Stimulated activated CD4-positive, alpha-beta T cell treated with anti-CD3 and anti-CD28 coated beads, Interleukin-1b, Interleukin-23, amount 100 ng/mL, for 48 hours (primary cell): ENCODE data around the gene SNRK.

Source experiments
- DNase-seq: peaks from one replicate; pipeline ENCODE4 v3.0.0-alpha.2; 2020

The SNRK gene

DNA sequence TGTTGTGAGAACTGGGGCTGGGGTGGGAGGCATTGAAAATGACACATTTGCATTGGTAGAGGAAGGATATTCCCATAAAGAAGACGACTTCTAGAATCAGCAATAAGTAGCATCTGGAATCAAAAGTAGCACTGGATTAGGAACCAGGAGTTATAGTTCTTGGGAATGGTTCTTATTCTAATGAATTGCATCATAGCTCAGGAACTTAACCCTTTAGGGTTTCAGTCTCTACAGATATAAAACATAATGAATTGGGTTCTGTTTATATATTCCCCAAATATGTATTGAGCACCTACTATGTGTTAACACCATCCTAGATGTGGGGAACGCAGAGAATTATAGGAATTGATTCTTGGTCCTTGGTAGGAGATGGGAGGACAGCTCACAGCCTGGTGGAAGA, 16.3 kb upstream of the SNRK start:
- DNase-seq: no peak

GRCh38 chr3:43273416-43273815, 12.9 kb upstream of the SNRK start:
- DNase-seq: no peak

DNA sequence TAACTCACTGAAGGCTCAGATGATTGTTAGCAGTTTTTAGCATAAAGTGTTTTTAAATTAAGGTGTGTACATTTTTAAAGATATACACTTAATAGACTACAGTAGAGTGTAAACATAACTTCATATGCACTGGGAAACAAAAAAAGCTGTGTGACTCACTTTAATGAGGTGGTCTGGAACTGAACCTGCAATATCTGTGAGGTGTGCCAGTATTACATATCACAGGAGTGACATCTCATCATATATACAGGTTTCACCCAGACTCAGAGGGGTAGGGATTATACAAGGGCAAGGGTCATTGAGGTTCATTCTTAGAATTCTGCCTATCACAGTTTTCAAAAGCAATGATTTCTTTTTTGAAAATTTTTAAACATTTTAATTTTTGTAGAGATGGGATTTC, 7.3 kb upstream of the SNRK start:
- no peak for DNase-seq

GRCh38 chr3:43279532-43279931, 6.8 kb upstream of the SNRK start:
- no peak for DNase-seq

DNA sequence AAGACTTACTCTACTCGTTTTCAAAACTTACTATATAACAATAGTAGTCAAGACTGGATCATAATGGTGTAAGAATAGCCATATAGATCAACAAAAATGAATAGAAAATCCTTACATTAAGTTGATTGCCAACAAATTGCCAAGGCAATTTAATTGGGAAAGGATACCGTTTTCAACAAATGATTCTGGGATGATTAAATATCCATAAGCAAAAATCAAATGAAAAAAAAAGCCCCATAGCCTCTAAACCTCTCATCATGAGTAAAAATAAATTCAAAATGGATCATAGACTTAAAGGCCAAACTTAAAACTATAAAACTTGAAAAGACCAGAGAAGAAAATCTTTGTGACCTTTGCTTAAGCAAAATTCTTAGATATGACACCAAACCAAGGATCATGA, 5.3 kb upstream of the SNRK start:
- no peak for DNase-seq

GRCh38 chr3:43284171-43284570, 2.2 kb upstream of the SNRK start:
- no peak for DNase-seq

- no peak for DNase-seq
Measured at GRCh38 chr3:43285644-43286043, 696 bp upstream of the SNRK start.

DNA sequence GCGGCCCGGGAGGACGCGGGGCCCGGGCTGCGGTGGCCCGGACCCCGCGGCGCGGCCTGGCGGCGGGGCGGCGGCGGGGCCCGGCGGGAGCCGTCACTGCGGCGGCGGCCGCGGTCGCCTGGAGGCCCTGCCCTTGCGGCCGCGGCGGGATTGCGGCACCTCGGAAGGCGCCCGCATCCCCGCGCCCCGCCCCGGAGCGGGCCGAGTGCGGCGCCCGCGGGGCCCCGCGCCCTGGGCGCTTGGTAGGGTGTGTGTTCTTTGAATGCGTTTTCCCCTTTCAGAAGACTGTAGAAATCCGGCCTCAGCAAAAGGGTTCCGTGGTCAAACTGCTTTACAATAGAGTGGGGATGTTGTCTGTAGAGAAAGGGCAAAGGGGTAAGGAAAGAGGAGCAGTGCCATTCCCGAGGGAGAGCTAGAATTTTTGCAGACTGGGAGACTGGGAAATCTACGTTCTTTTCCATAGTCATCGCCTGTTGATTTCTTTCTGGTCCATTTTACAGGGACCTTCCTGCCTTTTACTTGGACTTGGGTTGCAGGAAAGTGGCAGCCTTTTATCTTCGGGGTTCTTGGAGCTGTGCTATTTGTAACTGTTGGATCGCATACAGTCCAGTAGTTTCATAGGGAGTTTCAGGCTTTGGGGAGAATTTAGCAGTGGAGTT, 630 bp downstream of the SNRK start:
- DNase-seq: no peak

DNA sequence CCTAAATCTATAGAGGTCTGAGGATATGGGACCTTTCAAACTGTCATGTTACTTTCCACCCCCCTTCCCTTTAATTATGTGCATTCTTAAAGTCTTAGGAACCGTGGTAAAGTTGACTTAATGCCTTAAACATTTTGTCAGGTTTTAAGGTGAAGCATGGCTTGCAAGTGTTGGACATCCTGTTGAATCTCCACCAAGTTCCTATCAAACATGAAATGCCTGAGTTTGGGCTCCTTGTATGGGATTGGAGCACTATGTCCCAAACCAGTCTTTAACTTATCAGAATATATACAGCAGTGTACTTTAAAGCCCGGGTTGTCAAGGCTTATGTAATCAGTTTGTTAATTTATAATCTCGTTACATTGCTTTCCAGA, 1.1 kb downstream of the SNRK start:
- no peak for DNase-seq

GRCh38 chr3:43288366-43288765, 2.0 kb downstream of the SNRK start:
- no peak for DNase-seq

GRCh38 chr3:43288850-43289249, 2.5 kb downstream of the SNRK start:
- no peak for DNase-seq

DNA sequence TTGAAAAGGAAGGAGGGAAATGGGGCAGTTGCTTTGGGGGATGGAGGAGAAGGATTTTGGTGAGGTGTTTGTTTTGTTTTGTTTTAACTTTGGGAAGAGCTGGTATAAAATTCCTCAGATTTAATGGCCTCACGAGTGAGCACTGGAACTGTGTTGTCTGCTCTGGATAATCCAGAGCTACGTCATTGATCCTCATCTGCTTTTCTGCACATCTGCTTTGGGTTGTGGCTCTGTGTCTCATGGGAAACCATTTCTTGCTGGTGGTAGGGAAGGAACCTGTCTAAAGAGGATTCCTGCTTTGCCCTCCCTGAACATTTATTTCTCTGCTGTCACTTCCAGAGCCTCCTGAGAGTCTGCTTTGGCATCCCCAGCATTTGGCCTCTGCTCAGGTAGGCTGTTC, 3.1 kb downstream of the SNRK start:
- no peak for DNase-seq

DNA sequence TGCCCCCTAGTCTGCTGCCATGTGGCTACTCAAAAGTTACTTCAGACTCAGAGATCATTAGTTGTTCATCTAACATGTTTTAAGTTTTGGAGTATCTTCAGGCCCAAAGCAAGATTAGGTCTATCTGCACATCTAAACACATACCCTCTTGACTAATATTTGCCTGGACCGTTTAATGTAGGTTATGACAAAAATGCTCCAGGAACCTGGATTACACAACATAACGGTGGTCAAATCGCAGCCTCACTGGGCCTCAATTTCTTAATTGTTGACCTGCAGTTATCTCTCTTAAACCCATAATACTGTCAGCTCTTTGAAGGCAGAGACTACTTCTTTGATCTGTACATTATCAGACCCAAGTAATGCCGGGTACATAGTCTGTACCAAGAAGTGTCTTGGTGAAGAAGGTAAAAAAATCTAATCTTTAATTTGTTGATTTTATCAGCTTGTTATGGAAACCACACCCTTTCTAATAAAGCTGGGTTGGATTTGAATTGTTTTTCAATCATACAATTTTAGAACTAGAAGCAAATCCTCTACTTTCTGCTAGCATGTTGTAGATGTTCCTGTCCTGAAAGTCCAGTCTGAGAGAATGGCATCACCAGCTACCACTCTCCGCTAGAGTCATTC, 3.6 kb downstream of the SNRK start:
- DNase-seq: no peak

- DNase-seq: no peak
Measured at GRCh38 chr3:43290956-43291355, 4.6 kb downstream of the SNRK start.

DNA sequence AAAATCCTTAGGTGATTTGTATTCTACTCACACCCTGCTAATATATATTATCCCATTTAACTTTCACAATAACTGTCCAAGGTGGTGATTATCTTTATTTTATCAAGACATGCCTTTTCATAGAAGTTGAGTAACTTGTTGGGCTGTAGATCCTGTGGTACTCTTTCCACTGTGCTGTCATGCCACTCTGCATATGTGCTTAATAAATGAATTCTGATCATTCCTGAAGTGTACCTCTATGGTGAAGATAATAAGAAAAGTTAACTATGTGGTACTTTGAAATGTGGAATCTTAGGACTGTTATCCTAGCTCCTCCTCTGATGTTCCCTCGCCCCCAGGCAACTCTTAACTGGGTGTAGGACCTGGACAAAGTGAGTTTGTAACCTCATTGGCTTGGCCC, 5.2 kb downstream of the SNRK start:
- DNase-seq: no peak

DNA sequence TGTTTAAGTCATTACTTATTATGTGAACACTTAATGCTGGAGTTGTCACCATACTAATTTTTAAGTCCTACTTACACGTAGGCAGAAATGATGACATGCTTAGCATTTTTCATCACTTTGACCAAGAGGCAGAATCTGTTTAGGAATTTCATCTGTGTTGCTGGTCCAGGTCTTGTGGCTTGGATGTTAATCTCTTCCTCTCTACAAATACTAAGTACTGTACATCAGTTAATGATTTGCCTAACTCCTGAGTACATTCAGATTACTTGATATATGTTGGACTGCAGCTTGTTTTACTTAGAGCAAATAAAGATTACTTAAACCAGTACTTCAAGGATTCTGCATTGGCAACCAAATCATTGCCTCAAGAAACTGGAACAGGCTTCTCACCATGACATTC, 8.6 kb downstream of the SNRK start:
- no peak for DNase-seq

DNA sequence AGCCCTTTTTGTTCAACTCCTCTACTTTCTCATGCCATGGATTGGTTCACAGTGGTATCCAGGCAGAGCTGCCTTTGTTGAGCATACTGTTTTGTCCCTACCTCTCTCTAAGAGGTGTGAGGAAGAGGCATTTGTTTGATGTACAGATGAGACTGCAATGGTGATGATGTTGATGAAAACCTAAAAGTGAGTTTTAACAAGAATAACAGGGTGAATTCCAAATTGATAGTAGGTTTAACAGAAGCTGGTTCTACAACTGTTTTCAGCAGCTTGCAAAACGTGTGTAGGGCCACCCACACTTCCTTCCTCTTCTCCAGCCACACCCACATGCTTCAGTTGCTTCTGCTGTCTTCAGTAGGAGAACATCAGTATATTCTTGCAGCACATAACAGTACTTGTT, 10.2 kb downstream of the SNRK start:
- peak; percentile 28 for DNase-seq

- no peak for DNase-seq
Measured at GRCh38 chr3:43298292-43298691, 12.0 kb downstream of the SNRK start.

GRCh38 chr3:43298761-43299160, 12.4 kb downstream of the SNRK start:
- no peak for DNase-seq

GRCh38 chr3:43302116-43302880, 16.0 kb downstream of the SNRK start:
- DNase-seq: no peak

DNA sequence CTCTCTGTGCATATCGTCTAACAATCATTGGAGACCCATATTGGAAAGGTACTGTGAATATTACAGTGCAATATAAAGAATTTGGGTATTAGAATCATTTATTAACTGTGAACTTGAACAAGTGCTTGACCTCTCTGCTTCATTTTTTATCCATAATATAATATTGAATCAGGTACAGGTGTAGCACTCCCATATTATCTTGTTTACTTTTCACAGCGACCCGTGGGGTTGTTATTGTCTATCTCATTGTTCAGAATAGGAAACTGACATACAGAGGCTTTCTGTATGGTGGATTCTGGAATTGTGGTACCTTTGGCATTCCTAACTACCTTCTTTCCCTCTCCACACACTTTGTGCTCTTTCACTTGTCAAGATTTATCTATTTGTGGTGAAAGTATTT, 17.8 kb downstream of the SNRK start:
- no peak for DNase-seq

DNA sequence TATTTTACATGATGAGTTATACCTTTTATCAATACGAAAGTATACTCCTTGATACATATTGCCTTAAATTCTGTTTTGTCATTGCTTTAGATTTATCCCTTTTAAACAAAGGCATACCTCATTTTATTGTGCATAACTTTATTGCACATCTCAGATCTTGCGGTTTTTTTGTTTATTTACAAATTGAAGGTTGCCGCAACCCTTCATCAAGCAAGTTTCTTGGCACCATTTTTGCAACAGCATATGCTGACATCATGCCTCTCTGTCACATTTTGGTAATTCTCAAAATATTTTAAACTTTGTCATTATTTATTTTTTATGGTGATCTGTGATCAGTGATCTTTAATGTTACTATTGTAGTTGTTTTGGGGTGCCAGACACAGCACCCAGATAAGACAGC, 20.9 kb downstream of the SNRK start:
- no peak for DNase-seq

GRCh38 chr3:43307649-43308048, 21.3 kb downstream of the SNRK start:
- DNase-seq: no peak
